HCT116 (cell line): Measurements from ENCODE around the gene IFT88. TPM values are rescaled to one million over a fixed set of nuclear protein-coding genes. Genes with fewer than 3 reads are reported as not detected.

Source experiments
- ATAC-seq: fragments of 200-7000 bp; cut with Tn5 transposase; 2 replicates; pipeline ENCODE4 v1.9.1; 2020; ENCODE audit warnings: mild to moderate bottlenecking, moderate library complexity
- BruUV-seq: library from RNA; stranded (reverse); fragments of 400-500 nt; replicated peaks from 2 replicates; lab custom pipeline; 2021; lab: Mats Ljungman, UMichigan
- CTCF ChIA-PET: fragments of 300-600 bp; sonication (Branson Sonifier 250); formaldehyde crosslinking; loops from one replicate; lab custom pipeline; 2021; ENCODE audit warnings: antibody characterized with exemption; lab: Charles Lee
- POLR2A ChIA-PET: fragments of 300-600, 350-600 bp; sonication (Branson Sonifier 250); formaldehyde crosslinking; loops from one replicate; lab custom pipeline; 2021; ENCODE audit warnings: antibody characterized with exemption; lab: Charles Lee
- RAD21 ChIA-PET, 2 experiments: fragments of 300-600 bp; sonication (Branson Sonifier 250); formaldehyde crosslinking; loops; one replicate each; lab custom pipeline; 2023; ENCODE audit warnings: low total read pairs in 2 of 2; ENCODE audit not compliant: uncharacterized antibody in 2 of 2, unreplicated experiment in 2 of 2, low non-redundant PET in 1 of 2; lab: Charles Lee
- DNase-seq: peaks from one replicate; pipeline ENCODE4 v3.0.0-alpha.2; 2010; ENCODE audit warnings: low read depth, low spot score
- H2AFZ ChIP-seq: fragments of 200-600 bp; shearing (Covaris generic), sonication (generic); 2 replicates; pipeline ENCODE4 v1.6.1; 2017; ENCODE audit warnings: low read depth, mixed run types, mixed read lengths, antibody characterized with exemption, low read length; ENCODE audit not compliant: poor library complexity, severe bottlenecking
- H3K27ac ChIP-seq: 2 replicates; pipeline ENCODE4 v1.5.1; 2012; ENCODE audit warnings: low read depth, low read length
- H3K27me3 ChIP-seq: fragments of 200-600 bp; sonication (generic); 2 replicates; pipeline ENCODE4 v1.6.1; 2016; ENCODE audit warnings: mixed run types, low read length, mixed read lengths; ENCODE audit not compliant: insufficient read depth
- H3K36me3 ChIP-seq, 2 experiments: fragments of 200-500 bp in 1 of 2; fragments of 200-600 bp in 1 of 2; sonication (Bioruptor generic) in 1 of 2; sonication (generic) in 1 of 2; 2 replicates each; pipeline versions ENCODE4 v1.5.1 to v1.6.1; 2014 to 2016; ENCODE audit warnings: low read length in 2 of 2, inconsistent platforms in 1 of 2, mixed read lengths in 1 of 2, mixed run types in 1 of 2; ENCODE audit not compliant: insufficient read depth in 2 of 2, control insufficient read depth in 1 of 2
- H3K4me1 ChIP-seq, 2 experiments: fragments of 200-600 bp in 1 of 2; sonication (generic) in 1 of 2; 2 replicates each; pipeline versions ENCODE4 v1.5.1 to v1.6.1; 2012 to 2017; ENCODE audit warnings: low read length in 2 of 2, inconsistent platforms in 1 of 2, mild to moderate bottlenecking in 1 of 2, mixed read lengths in 1 of 2, mixed run types in 1 of 2, moderate library complexity in 1 of 2; ENCODE audit not compliant: insufficient read depth in 2 of 2, control insufficient read depth in 1 of 2
- H3K4me2 ChIP-seq: fragments of 200-600 bp; sonication (generic); 2 replicates; pipeline ENCODE4 v1.6.1; 2017; ENCODE audit warnings: mixed run types, low read length, mixed read lengths
- H3K4me3 ChIP-seq, 2 experiments: fragments of 200-600 bp in 1 of 2; sonication (generic) in 1 of 2; replicated peaks in 1 of 2; 2 replicates each; pipeline ENCODE4 v1.5.1; 2011 to 2016; ENCODE audit warnings: low read length in 2 of 2, control low read depth in 1 of 2, low read depth in 1 of 2, mild to moderate bottlenecking in 1 of 2, mixed read lengths in 1 of 2, mixed run types in 1 of 2
- H3K79me2 ChIP-seq: fragments of 200-600 bp; sonication (generic); 2 replicates; pipeline ENCODE4 v1.6.1; 2017; ENCODE audit warnings: mild to moderate bottlenecking, mixed run types, low read length, moderate library complexity, mixed read lengths; ENCODE audit not compliant: insufficient read depth
- H3K9ac ChIP-seq: fragments of 200-600 bp; sonication (generic); 2 replicates; pipeline ENCODE4 v1.6.1; 2016; ENCODE audit warnings: low read length, mixed read lengths
- H3K9me2 ChIP-seq: fragments of 200-600 bp; sonication (generic), shearing (Covaris generic); 2 replicates; pipeline ENCODE4 v1.6.1; 2017; ENCODE audit warnings: mixed run types, mild to moderate bottlenecking, moderate library complexity; ENCODE audit not compliant: insufficient read depth
- H3K9me3 ChIP-seq, 2 experiments: fragments of 200-500 bp in 1 of 2; fragments of 200-600 bp in 1 of 2; sonication (Bioruptor generic) in 1 of 2; sonication (generic) in 1 of 2; 2 replicates each; pipeline ENCODE4 v1.6.1; 2014 to 2017; ENCODE audit warnings: low read length in 2 of 2, mixed read lengths in 2 of 2, inconsistent platforms in 1 of 2, low read depth in 1 of 2, mild to moderate bottlenecking in 1 of 2, mixed run types in 1 of 2, moderate library complexity in 1 of 2; ENCODE audit not compliant: control insufficient read depth in 1 of 2, insufficient read depth in 1 of 2
- H4K20me1 ChIP-seq: fragments of 200-600 bp; sonication (generic), shearing (Covaris generic); 2 replicates; pipeline ENCODE4 v1.6.1; 2017; ENCODE audit warnings: mixed run types, mild to moderate bottlenecking, moderate library complexity; ENCODE audit not compliant: insufficient read depth
- CEBPB ChIP-seq: IDR thresholded peaks from 2 replicates; pipeline ENCODE4 v1.6.1; 2012; ENCODE audit warnings: low read depth
- CTCF ChIP-seq, 3 experiments: fragments of 200-600 bp in 1 of 3; sonication (generic) in 1 of 3; IDR thresholded peaks in 2 of 3; conservative IDR thresholded peaks in 1 of 3; 2 replicates each; pipeline ENCODE4 v1.5.1; 2012 to 2017; ENCODE audit warnings: low read depth in 2 of 3, low read length in 2 of 3, antibody characterized with exemption in 1 of 3, borderline replicate concordance in 1 of 3, control low read depth in 1 of 3, mild to moderate bottlenecking in 1 of 3, mixed read lengths in 1 of 3, mixed run types in 1 of 3, moderate library complexity in 1 of 3; ENCODE audit not compliant: insufficient read depth in 1 of 3
- MAX ChIP-seq: IDR thresholded peaks from 2 replicates; pipeline ENCODE4 v1.6.1; 2012
- POLR2AphosphoS5 ChIP-seq: IDR thresholded peaks from 2 replicates; pipeline ENCODE4 v1.6.1; 2011; ENCODE audit warnings: mild to moderate bottlenecking, low read depth, low read length, moderate library complexity
- RAD21 ChIP-seq: IDR thresholded peaks from 2 replicates; pipeline ENCODE4 v1.6.1; 2012; ENCODE audit warnings: low read depth, mild to moderate bottlenecking
- SIN3A ChIP-seq: IDR thresholded peaks from 2 replicates; pipeline ENCODE4 v1.6.1; 2012; ENCODE audit warnings: low read depth
- SP1 ChIP-seq: IDR thresholded peaks from 2 replicates; pipeline ENCODE4 v1.6.1; 2012; ENCODE audit warnings: low read depth
- SRF ChIP-seq: IDR thresholded peaks from 2 replicates; pipeline ENCODE4 v1.6.1; 2012; ENCODE audit warnings: low read depth
- TCF7L2 ChIP-seq: IDR thresholded peaks from 2 replicates; pipeline ENCODE4 v1.7.0; 2011; ENCODE audit warnings: borderline replicate concordance, inconsistent platforms; ENCODE audit not compliant: insufficient read depth, insufficient read length; ENCODE audit errors: extremely low read depth
- YY1 ChIP-seq: IDR thresholded peaks from 2 replicates; pipeline ENCODE4 v1.6.1; 2011; ENCODE audit warnings: low read length, low read depth, moderate library complexity, mild to moderate bottlenecking; ENCODE audit not compliant: insufficient replicate concordance; ENCODE audit errors: extremely low read depth
- intact Hi-C: fragments of 100-400 bp; cut with micrococcal nuclease; formaldehyde crosslinking; loops from 2 replicates; pipeline ENCODE4 v1.10.0; 2022
- total RNA-seq: library from RNA; stranded (reverse); gene quantifications from one replicate; pipeline ENCODE4 v1.2.1, GENCODE V29; 2021; ENCODE audit not compliant: unreplicated experiment

The IFT88 gene
- total RNA-seq, 1 experiment from 2014 or later, result 13.1 TPM

- Histone ChIP-seq H3K9me2 (no peaks in the 10 kb centered on the region), H2AFZ (no peak overlapping the region)
- POLR2A ChIA-PET, result no interaction called here
- CTCF ChIA-PET, result no interaction called here
- ATAC-seq, result no peak
- TF ChIP-seq POLR2AphosphoS5 (no peak), YY1 (no peak), CEBPB (no peak), SRF (no peak), MAX (no peak), TCF7L2 (no peak), SIN3A (no peak), RAD21 (no peak), SP1 (no peak), CTCF (IDR thresholded peaks at IDR 0.05 in 2 of 3, conservative IDR thresholded peaks at IDR 0.05 in 1 of 3; ENCODE audit: borderline replicate concordance in 1 of 3, insufficient read depth in 1 of 3, low read depth in 2 of 3, low read length in 2 of 3) (no peak)
- TF ChIP-seq, all 23 proteins: peak for 0
- no peaks in the 10 kb centered on the region for H3K9me3 ChIP-seq
- H3K36me3 ChIP-seq, result peaks cover 0 to 3% of the 10 kb centered on the region in 2 experiments; a peak in 1 of 4 replicates
- H3K27me3 ChIP-seq, result no peaks in the 10 kb centered on the region
- H3K4me1 ChIP-seq, result no peaks in the 10 kb centered on the region
- no peak overlapping the region for H3K9ac ChIP-seq
- no peaks in the 10 kb centered on the region for H3K79me2 ChIP-seq
- RAD21 ChIA-PET, result no interaction called here
- H4K20me1 ChIP-seq, result no peaks in the 10 kb centered on the region
- intact Hi-C loops, result no loop called here
- BruUV-seq, result no TSS peak
- no peak for DNase-seq
- no peak overlapping the region for H3K4me2 ChIP-seq
- H3K27ac ChIP-seq, result no peak overlapping the region
- no peak overlapping the region for H3K4me3 ChIP-seq
Measured at GRCh38 chr13:20666948-20667347, 100.0 kb downstream of the IFT88 start.
